ENCODE results near the gene TESMIN.

GRCh38 chr11:68698993-68699392, 52.3 kb downstream of the TESMIN start:
- TF ChIP-seq EZH2 (IDR thresholded peaks at IDR 0.05) (no peak), EZH2phosphoT487 (IDR thresholded peaks at IDR 0.05) (no peak)
- TF ChIP-seq, protein P1, sequence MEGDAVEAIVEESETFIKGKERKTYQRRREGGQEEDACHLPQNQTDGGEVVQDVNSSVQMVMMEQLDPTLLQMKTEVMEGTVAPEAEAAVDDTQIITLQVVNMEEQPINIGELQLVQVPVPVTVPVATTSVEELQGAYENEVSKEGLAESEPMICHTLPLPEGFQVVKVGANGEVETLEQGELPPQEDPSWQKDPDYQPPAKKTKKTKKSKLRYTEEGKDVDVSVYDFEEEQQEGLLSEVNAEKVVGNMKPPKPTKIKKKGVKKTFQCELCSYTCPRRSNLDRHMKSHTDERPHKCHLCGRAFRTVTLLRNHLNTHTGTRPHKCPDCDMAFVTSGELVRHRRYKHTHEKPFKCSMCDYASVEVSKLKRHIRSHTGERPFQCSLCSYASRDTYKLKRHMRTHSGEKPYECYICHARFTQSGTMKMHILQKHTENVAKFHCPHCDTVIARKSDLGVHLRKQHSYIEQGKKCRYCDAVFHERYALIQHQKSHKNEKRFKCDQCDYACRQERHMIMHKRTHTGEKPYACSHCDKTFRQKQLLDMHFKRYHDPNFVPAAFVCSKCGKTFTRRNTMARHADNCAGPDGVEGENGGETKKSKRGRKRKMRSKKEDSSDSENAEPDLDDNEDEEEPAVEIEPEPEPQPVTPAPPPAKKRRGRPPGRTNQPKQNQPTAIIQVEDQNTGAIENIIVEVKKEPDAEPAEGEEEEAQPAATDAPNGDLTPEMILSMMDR (IDR thresholded peaks at IDR 0.05): no peak
